ENCODE data around the gene ARID3A. TPM values are rescaled to one million over a fixed set of nuclear protein-coding genes. Genes with fewer than 3 reads are reported as not detected.

Gene ARID3A
- total RNA-seq, 2 donors from 2014 or later: 8.1 to 11.8 TPM

GRCh38 chr19:925087-925525, 729 bp upstream of the ARID3A start:
- H3K27ac Mint-ChIP-seq: no peak overlapping the region
- peak; percentile 66 for ATAC-seq
- H3K27me3 Mint-ChIP-seq: no peaks in the 10 kb centered on the region
- DNase-seq: no peak
- H3K4me1 Mint-ChIP-seq: peaks cover 10% of the 10 kb centered on the region
- H3K4me3 Mint-ChIP-seq: peak overlapping the region; percentile 89
- H3K9me3 ChIP-seq (ENCODE audit: control insufficient read depth, low read length, poor library complexity, severe bottlenecking): no peaks in the 10 kb centered on the region
- no peaks in the 10 kb centered on the region for H3K36me3 Mint-ChIP-seq (ENCODE audit: low read depth)

GRCh38 chr19:926323-926588, 421 bp downstream of the ARID3A start:
- ATAC-seq (no peak), DNase-seq (no peak)
- Mint-ChIP-seq H3K36me3 (ENCODE audit: low read depth) (no peaks in the 10 kb centered on the region), H3K27ac (peak overlapping the region; percentile 24), H3K4me3 (peak overlapping the region; percentile 84), H3K27me3 (no peaks in the 10 kb centered on the region), H3K4me1 (peaks cover 8% of the 10 kb centered on the region)
- H3K9me3 ChIP-seq (ENCODE audit: control insufficient read depth, low read length, poor library complexity, severe bottlenecking): no peaks in the 10 kb centered on the region

- H3K36me3 Mint-ChIP-seq (ENCODE audit: low read depth): no peaks in the 10 kb centered on the region
- ATAC-seq (no peak), DNase-seq (no peak)
- H3K4me3 Mint-ChIP-seq: peak overlapping the region; percentile 84
- peak overlapping the region; percentile 24 for H3K27ac Mint-ChIP-seq
- no peaks in the 10 kb centered on the region for H3K27me3 Mint-ChIP-seq
- peaks cover 6% of the 10 kb centered on the region for H3K4me1 Mint-ChIP-seq
- no peaks in the 10 kb centered on the region for H3K9me3 ChIP-seq (ENCODE audit: control insufficient read depth, low read length, poor library complexity, severe bottlenecking)
Measured at GRCh38 chr19:926589-927350, 935 bp downstream of the ARID3A start.

- ATAC-seq (no peak), DNase-seq (no peak)
- Mint-ChIP-seq H3K4me1 (peaks cover 7% of the 10 kb centered on the region), H3K36me3 (ENCODE audit: low read depth) (no peaks in the 10 kb centered on the region), H3K27ac (no peak overlapping the region), H3K27me3 (no peaks in the 10 kb centered on the region), H3K4me3 (peak overlapping the region; percentile 84)
- H3K9me3 ChIP-seq (ENCODE audit: control insufficient read depth, low read length, poor library complexity, severe bottlenecking): no peaks in the 10 kb centered on the region
Measured at GRCh38 chr19:927351-927779, 1.5 kb downstream of the ARID3A start.

GRCh38 chr19:927780-928401, 2.1 kb downstream of the ARID3A start:
- Mint-ChIP-seq H3K27me3 (no peaks in the 10 kb centered on the region), H3K27ac (no peak overlapping the region), H3K4me1 (peaks cover 10% of the 10 kb centered on the region), H3K36me3 (ENCODE audit: low read depth) (peaks cover 2% of the 10 kb centered on the region), H3K4me3 (peak overlapping the region; percentile 84)
- DNase-seq (no peak), ATAC-seq (no peak)
- no peaks in the 10 kb centered on the region for H3K9me3 ChIP-seq (ENCODE audit: control insufficient read depth, low read length, poor library complexity, severe bottlenecking)

- Mint-ChIP-seq H3K27me3 (no peaks in the 10 kb centered on the region), H3K36me3 (ENCODE audit: low read depth) (peaks cover 2% of the 10 kb centered on the region), H3K4me1 (peaks cover 15% of the 10 kb centered on the region), H3K4me3 (no peak overlapping the region), H3K27ac (no peak overlapping the region)
- ATAC-seq (no peak), DNase-seq (no peak)
- H3K9me3 ChIP-seq (ENCODE audit: control insufficient read depth, low read length, poor library complexity, severe bottlenecking): no peaks in the 10 kb centered on the region
Measured at GRCh38 chr19:928471-929202, 2.8 kb downstream of the ARID3A start.

GRCh38 chr19:929203-929890, 3.5 kb downstream of the ARID3A start:
- ATAC-seq: no peak
- no peak for DNase-seq
- no peaks in the 10 kb centered on the region for H3K9me3 ChIP-seq (ENCODE audit: control insufficient read depth, low read length, poor library complexity, severe bottlenecking)
- Mint-ChIP-seq H3K27me3 (no peaks in the 10 kb centered on the region), H3K27ac (no peak overlapping the region), H3K36me3 (ENCODE audit: low read depth) (peaks cover 2% of the 10 kb centered on the region), H3K4me3 (no peak overlapping the region), H3K4me1 (peaks cover 13% of the 10 kb centered on the region)

- ATAC-seq: no peak
- H3K36me3 Mint-ChIP-seq (ENCODE audit: low read depth): peaks cover 2% of the 10 kb centered on the region
- no peak overlapping the region for H3K27ac Mint-ChIP-seq
- H3K27me3 Mint-ChIP-seq: no peaks in the 10 kb centered on the region
- no peak overlapping the region for H3K4me3 Mint-ChIP-seq
- DNase-seq: no peak
- H3K9me3 ChIP-seq (ENCODE audit: control insufficient read depth, low read length, poor library complexity, severe bottlenecking): no peaks in the 10 kb centered on the region
- H3K4me1 Mint-ChIP-seq: peaks cover 13% of the 10 kb centered on the region
Measured at GRCh38 chr19:929891-930258, 4.0 kb downstream of the ARID3A start.

- H3K27me3 Mint-ChIP-seq: no peaks in the 10 kb centered on the region
- H3K4me1 Mint-ChIP-seq: peaks cover 14% of the 10 kb centered on the region
- H3K4me3 Mint-ChIP-seq: peak overlapping the region; percentile 76
- no peaks in the 10 kb centered on the region for H3K9me3 ChIP-seq (ENCODE audit: control insufficient read depth, low read length, poor library complexity, severe bottlenecking)
- H3K27ac Mint-ChIP-seq: peak overlapping the region; percentile 63
- peaks cover 2% of the 10 kb centered on the region for H3K36me3 Mint-ChIP-seq (ENCODE audit: low read depth)
- DNase-seq (no peak), ATAC-seq (no peak)
Measured at GRCh38 chr19:931860-932647, 6.2 kb downstream of the ARID3A start.

- H3K36me3 Mint-ChIP-seq (ENCODE audit: low read depth): peaks cover 4% of the 10 kb centered on the region
- no peaks in the 10 kb centered on the region for H3K27me3 Mint-ChIP-seq
- DNase-seq: no peak
- ATAC-seq: peak; percentile 77
- H3K4me3 Mint-ChIP-seq: peak overlapping the region; percentile 93
- peak overlapping the region; percentile 63 for H3K27ac Mint-ChIP-seq
- no peaks in the 10 kb centered on the region for H3K9me3 ChIP-seq (ENCODE audit: control insufficient read depth, low read length, poor library complexity, severe bottlenecking)
- peaks cover 18% of the 10 kb centered on the region for H3K4me1 Mint-ChIP-seq
Measured at GRCh38 chr19:932648-933552, 7.1 kb downstream of the ARID3A start.

- ATAC-seq (no peak), DNase-seq (no peak)
- H3K4me3 Mint-ChIP-seq: no peak overlapping the region
- no peak overlapping the region for H3K27ac Mint-ChIP-seq
- no peaks in the 10 kb centered on the region for H3K9me3 ChIP-seq (ENCODE audit: control insufficient read depth, low read length, poor library complexity, severe bottlenecking)
- H3K27me3 Mint-ChIP-seq: no peaks in the 10 kb centered on the region
- H3K4me1 Mint-ChIP-seq: peaks cover 18% of the 10 kb centered on the region
- peaks cover 4% of the 10 kb centered on the region for H3K36me3 Mint-ChIP-seq (ENCODE audit: low read depth)
Measured at GRCh38 chr19:933553-933882, 7.7 kb downstream of the ARID3A start.

- ATAC-seq (no peak), DNase-seq (no peak)
- H3K9me3 ChIP-seq (ENCODE audit: control insufficient read depth, low read length, poor library complexity, severe bottlenecking): no peaks in the 10 kb centered on the region
- peaks cover 4% of the 10 kb centered on the region for H3K36me3 Mint-ChIP-seq (ENCODE audit: low read depth)
- peaks cover 18% of the 10 kb centered on the region for H3K4me1 Mint-ChIP-seq
- H3K27me3 Mint-ChIP-seq: no peaks in the 10 kb centered on the region
- H3K4me3 Mint-ChIP-seq: no peak overlapping the region
- H3K27ac Mint-ChIP-seq: no peak overlapping the region
Measured at GRCh38 chr19:934197-934840, 8.5 kb downstream of the ARID3A start.
